Measurements from ENCODE around the gene APOA5. TPM values are rescaled to one million over a fixed set of nuclear protein-coding genes. Genes with fewer than 3 reads are reported as not detected.
A peak's percentile ranks its signal among the peaks of the same experiment; 100 is the strongest.

APOA5 gene
- total and polyA plus RNA-seq, 2 of the 13 experiments (the other 11 are each of a cell fraction or from before 2014, with no cell fraction given) = 44.0 to 49.1 TPM

DNA sequence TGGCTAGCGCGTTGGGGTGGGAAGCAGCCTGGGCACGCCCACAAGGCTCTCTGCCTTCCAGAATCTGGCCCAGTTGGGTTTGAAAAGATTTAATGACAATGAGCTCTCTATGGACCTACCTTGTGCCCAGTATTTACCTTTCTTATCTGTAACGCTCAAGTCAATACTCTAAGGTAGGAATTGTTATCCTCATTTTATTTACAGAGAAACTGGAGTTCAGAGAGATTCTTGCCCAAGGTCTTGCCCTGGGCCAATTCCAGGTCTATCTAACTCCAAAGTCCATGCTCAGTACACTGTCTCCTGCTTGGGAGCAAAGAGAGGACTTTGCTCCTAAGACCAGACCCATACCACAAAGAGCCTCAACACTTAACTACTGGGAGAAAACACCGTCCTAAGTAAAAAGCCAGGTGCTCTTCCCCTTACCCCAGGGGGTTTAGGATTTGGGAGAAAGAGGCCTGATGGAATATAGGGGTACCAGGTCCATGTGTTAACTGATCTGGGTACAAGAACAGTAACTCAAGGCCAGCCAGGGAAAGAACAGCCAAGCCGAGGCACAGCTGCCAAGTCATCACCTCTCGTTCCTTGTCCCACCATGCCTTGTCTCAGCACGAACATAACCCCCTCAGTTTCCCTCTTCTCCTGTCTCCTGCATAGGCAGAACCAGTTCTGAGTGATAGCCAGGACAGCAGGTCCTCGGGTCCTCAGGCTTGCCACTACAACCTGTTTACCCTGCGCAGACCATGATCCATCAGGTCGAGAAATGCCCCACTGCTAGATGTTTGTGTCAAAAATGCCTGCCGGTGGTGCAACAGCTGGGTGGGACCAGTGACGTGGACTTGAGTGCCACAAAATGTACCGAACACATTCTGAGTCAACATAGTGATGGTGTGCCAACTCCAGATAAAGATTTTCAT, 16.8 kb upstream of the APOA5 start (continued):
- TF ChIP-seq BCLAF1 (IDR thresholded peaks at IDR 0.05) = no peak
- TF ChIP-seq PATZ1 (CRISPR knock-in tag; IDR thresholded peaks at IDR 0.05) = peak; percentile 87
- TF ChIP-seq SIN3B (IDR thresholded peaks at IDR 0.05; ENCODE audit: low read length) = no peak; the same call in 1 of the 2 replicates
- TF ChIP-seq ZNF761 (CRISPR knock-in tag; conservative IDR thresholded peaks at IDR 0.05) = 0 out of 2 replicates have a peak, but pooled peaks have one; percentile 56
- 0 out of 2 replicates have a peak, but pooled peaks have one; percentile 55 for TF ChIP-seq EEA1 (CRISPR knock-in tag; IDR thresholded peaks at IDR 0.05; ENCODE audit: borderline replicate concordance)
- no peak for TF ChIP-seq ZNF235 (CRISPR knock-in tag; IDR thresholded peaks at IDR 0.05; ENCODE audit: borderline replicate concordance)
- TF ChIP-seq JUND (CRISPR knock-in tag; IDR thresholded peaks at IDR 0.05) = 0 out of 2 replicates have a peak, but pooled peaks have one; percentile 49
- peak; percentile 96 for TF ChIP-seq HDAC2 (CRISPR knock-in tag; IDR thresholded peaks at IDR 0.05)
- TF ChIP-seq ZBTB37 (CRISPR knock-in tag; IDR thresholded peaks at IDR 0.05) = peak; percentile 72
- no peak for TF ChIP-seq ZNF451 (CRISPR knock-in tag; IDR thresholded peaks at IDR 0.05)
- TF ChIP-seq ISL2 (CRISPR knock-in tag; IDR thresholded peaks at IDR 0.05) = peak; percentile 98
- no peak for TF ChIP-seq ZNF138 (CRISPR knock-in tag; IDR thresholded peaks at IDR 0.05; ENCODE audit: low read depth)
- TF ChIP-seq ZNF777 (CRISPR knock-in tag; IDR thresholded peaks at IDR 0.05) = no peak
- TF ChIP-seq, protein P1, sequence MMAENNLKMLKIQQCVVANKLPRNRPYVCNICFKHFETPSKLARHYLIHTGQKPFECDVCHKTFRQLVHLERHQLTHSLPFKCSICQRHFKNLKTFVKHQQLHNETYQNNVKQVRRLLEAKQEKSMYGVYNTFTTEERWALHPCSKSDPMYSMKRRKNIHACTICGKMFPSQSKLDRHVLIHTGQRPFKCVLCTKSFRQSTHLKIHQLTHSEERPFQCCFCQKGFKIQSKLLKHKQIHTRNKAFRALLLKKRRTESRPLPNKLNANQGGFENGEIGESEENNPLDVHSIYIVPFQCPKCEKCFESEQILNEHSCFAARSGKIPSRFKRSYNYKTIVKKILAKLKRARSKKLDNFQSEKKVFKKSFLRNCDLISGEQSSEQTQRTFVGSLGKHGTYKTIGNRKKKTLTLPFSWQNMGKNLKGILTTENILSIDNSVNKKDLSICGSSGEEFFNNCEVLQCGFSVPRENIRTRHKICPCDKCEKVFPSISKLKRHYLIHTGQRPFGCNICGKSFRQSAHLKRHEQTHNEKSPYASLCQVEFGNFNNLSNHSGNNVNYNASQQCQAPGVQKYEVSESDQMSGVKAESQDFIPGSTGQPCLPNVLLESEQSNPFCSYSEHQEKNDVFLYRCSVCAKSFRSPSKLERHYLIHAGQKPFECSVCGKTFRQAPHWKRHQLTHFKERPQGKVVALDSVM (CRISPR knock-in tag; IDR thresholded peaks at IDR 0.05) = peak; percentile 58
- TF ChIP-seq TGIF2 (CRISPR knock-in tag; IDR thresholded peaks at IDR 0.05) = 0 out of 2 replicates have a peak, but pooled peaks have one; percentile 65
- no peak for TF ChIP-seq ZNF101 (CRISPR knock-in tag; IDR thresholded peaks at IDR 0.05; ENCODE audit: borderline replicate concordance, low read depth)
- TF ChIP-seq ZNF562 (CRISPR knock-in tag; IDR thresholded peaks at IDR 0.05; ENCODE audit: borderline replicate concordance) = no peak
- no peak for TF ChIP-seq ZNF280B (CRISPR knock-in tag; IDR thresholded peaks at IDR 0.05; ENCODE audit: borderline replicate concordance)

All from HepG2 (cell line).